DOHH2 (cell line): ENCODE data around the gene MTPN.

Source experiments
- EZH2phosphoT487 ChIP-seq: fragments of 200-600 bp; sonication (generic); IDR thresholded peaks from 2 replicates; pipeline ENCODE4 v1.6.1; 2017; ENCODE audit warnings: borderline replicate concordance, mild to moderate bottlenecking, antibody characterized with exemption, low read length, moderate library complexity, mixed read lengths
- TF ChIP-seq, protein P1 (sequence below): fragments of 200-600 bp; sonication (generic); IDR thresholded peaks from one replicate; pipeline ENCODE4 v1.5.1; 2014; ENCODE audit warnings: antibody characterized with exemption, mild to moderate bottlenecking, low read depth, low read length; ENCODE audit not compliant: poor library complexity, severe bottlenecking

DNA sequence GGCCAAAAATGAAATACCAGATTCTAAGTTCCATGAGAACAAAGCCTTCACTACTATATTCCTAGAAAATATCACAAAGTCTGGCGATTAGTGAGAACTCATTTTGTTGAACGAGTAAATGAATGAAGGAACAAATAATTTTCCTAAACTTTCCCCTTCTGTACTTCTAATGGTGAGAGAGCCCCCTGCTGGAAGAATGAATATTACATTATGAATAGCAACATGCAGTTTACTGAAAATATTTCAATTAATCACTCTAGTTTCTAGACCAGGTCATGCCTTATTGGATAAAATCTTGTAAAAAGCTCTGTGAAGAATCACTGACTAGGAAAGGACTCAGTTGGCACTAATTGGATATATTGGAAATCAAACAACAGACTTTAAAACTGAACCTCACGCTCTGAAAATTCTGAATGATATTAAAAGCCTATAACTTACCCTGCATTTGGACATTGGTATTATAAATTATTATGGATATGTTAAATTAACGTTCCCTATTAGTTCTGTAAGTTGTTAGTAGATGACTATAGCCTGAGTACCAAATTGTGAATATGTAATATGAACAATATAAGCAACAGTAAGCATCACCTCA lies 32.4 kb upstream of the MTPN start:
- TF ChIP-seq EZH2phosphoT487 = no peak
- TF ChIP-seq, protein P1, sequence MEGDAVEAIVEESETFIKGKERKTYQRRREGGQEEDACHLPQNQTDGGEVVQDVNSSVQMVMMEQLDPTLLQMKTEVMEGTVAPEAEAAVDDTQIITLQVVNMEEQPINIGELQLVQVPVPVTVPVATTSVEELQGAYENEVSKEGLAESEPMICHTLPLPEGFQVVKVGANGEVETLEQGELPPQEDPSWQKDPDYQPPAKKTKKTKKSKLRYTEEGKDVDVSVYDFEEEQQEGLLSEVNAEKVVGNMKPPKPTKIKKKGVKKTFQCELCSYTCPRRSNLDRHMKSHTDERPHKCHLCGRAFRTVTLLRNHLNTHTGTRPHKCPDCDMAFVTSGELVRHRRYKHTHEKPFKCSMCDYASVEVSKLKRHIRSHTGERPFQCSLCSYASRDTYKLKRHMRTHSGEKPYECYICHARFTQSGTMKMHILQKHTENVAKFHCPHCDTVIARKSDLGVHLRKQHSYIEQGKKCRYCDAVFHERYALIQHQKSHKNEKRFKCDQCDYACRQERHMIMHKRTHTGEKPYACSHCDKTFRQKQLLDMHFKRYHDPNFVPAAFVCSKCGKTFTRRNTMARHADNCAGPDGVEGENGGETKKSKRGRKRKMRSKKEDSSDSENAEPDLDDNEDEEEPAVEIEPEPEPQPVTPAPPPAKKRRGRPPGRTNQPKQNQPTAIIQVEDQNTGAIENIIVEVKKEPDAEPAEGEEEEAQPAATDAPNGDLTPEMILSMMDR = peak; percentile 86
